B cell (primary cell): ENCODE results near the gene DNAH8. TPM values are rescaled to one million over a fixed set of nuclear protein-coding genes. Genes with fewer than 3 reads are reported as not detected.

Experiments
- ATAC-seq: fragments of 200-7000 bp; cut with Tn5 transposase; one replicate; pipeline ENCODE4 v1.10.0; 2021; ENCODE audit warnings: low read depth, mild to moderate bottlenecking, moderate number of reproducible peaks, moderate library complexity
- CTCF ChIA-PET: fragments of 350-600 bp; sonication (Branson Sonifier 250); formaldehyde crosslinking; loops from one replicate; lab custom pipeline; 2021; ENCODE audit warnings: antibody characterized with exemption, inconsistent platforms; lab: Charles Lee
- POLR2A ChIA-PET: fragments of 350-600 bp; sonication (Branson Sonifier 250); formaldehyde crosslinking; loops from one replicate; lab custom pipeline; 2021; ENCODE audit warnings: antibody characterized with exemption; lab: Charles Lee
- DNase-seq: peaks from one replicate; pipeline ENCODE4 v3.0.0; 2013
- H2AFZ ChIP-seq: 2 replicates; pipeline ENCODE4 v1.6.1; 2012; ENCODE audit warnings: mild to moderate bottlenecking, low read depth, low read length; ENCODE audit not compliant: insufficient read depth, poor library complexity, severe bottlenecking
- H3K27ac ChIP-seq, 2 donors: 1 replicate in 1 of 2; 2 replicates in 1 of 2; pipeline ENCODE4 v1.5.1; 2012 to 2013; ENCODE audit warnings: low read length in 2 of 2, mild to moderate bottlenecking in 2 of 2, moderate library complexity in 1 of 2
- H3K27me3 ChIP-seq, 4 experiments: fragments of 200-600 bp in 1 of 4; sonication (generic) in 1 of 4; replicated peaks in 1 of 4; 1 replicate in 2 of 4; 2 replicates in 2 of 4; pipeline versions ENCODE4 v1.6.1 to v1.7.0; 2013 to 2016; ENCODE audit warnings: low read length in 3 of 4, mild to moderate bottlenecking in 2 of 4, mixed read lengths in 1 of 4, moderate library complexity in 1 of 4; ENCODE audit not compliant: insufficient read depth in 4 of 4, control insufficient read depth in 3 of 4; ENCODE audit errors: control extremely low read depth in 1 of 4
- H3K36me3 ChIP-seq, 2 experiments: replicated peaks in 1 of 2; 1 replicate in 1 of 2; 2 replicates in 1 of 2; pipeline versions ENCODE4 v1.6.1 to v1.7.1; 2013; ENCODE audit warnings: low read length in 1 of 2; ENCODE audit not compliant: insufficient read depth in 2 of 2, control insufficient read depth in 1 of 2; ENCODE audit errors: control extremely low read depth in 1 of 2, extremely low read depth in 1 of 2
- H3K4me1 ChIP-seq, 2 donors: fragments of 200-600 bp in 1 of 2; sonication (generic) in 1 of 2; 1 replicate in 1 of 2; 2 replicates in 1 of 2; pipeline versions ENCODE4 v1.5.1 to v1.6.1; 2013 to 2017; ENCODE audit warnings: low read length in 2 of 2; ENCODE audit not compliant: control insufficient read depth in 2 of 2, insufficient read depth in 2 of 2
- H3K4me2 ChIP-seq: replicated peaks from 2 replicates; pipeline ENCODE3; 2012; ENCODE audit warnings: mild to moderate bottlenecking, low read depth, low read length; ENCODE audit not compliant: poor library complexity, severe bottlenecking
- H3K4me3 ChIP-seq, 5 experiments: fragments of 200-600 bp in 1 of 5; sonication (generic) in 1 of 5; 1 replicate in 3 of 5; 2 replicates in 2 of 5; pipeline versions ENCODE4 v1.5.1 to v1.7.0; 2011 to 2016; ENCODE audit warnings: low read length in 4 of 5, mild to moderate bottlenecking in 4 of 5, low read depth in 2 of 5, control low read depth in 1 of 5, moderate library complexity in 1 of 5; ENCODE audit not compliant: insufficient read depth in 1 of 5; ENCODE audit errors: control extremely low read depth in 1 of 5, extremely low read depth in 1 of 5
- H3K79me2 ChIP-seq: fragments of 200-600 bp; sonication (generic); one replicate; pipeline ENCODE4 v1.6.0; 2016; ENCODE audit warnings: low read length; ENCODE audit not compliant: control insufficient read depth, insufficient read depth
- H3K9ac ChIP-seq: fragments of 200-600 bp; sonication (generic); 2 replicates; pipeline ENCODE4 v1.6.1; 2017; ENCODE audit warnings: mild to moderate bottlenecking, low read length, moderate library complexity
- H3K9me3 ChIP-seq, 3 donors: one replicate each; pipeline versions ENCODE4 v1.6.1 to v1.7.1; 2013; ENCODE audit warnings: low read length in 2 of 3; ENCODE audit not compliant: control insufficient read depth in 2 of 3, insufficient read depth in 1 of 3; ENCODE audit errors: control extremely low read depth in 1 of 3
- H4K20me1 ChIP-seq: 2 replicates; pipeline ENCODE4 v1.6.0; 2012; ENCODE audit warnings: mild to moderate bottlenecking, low read length; ENCODE audit not compliant: insufficient read depth, control insufficient read depth, poor library complexity, severe bottlenecking
- H3K27ac Mint-ChIP-seq: one replicate; pipeline ENCODE4 v1.8.0; 2021; ENCODE audit warnings: mixed read lengths
- H3K27me3 Mint-ChIP-seq: one replicate; pipeline ENCODE4 v1.8.0; 2021; ENCODE audit warnings: mixed read lengths
- H3K4me1 Mint-ChIP-seq: one replicate; pipeline ENCODE4 v1.8.0; 2021; ENCODE audit warnings: mixed read lengths
- H3K4me3 Mint-ChIP-seq: one replicate; pipeline ENCODE4 v1.8.0; 2021; ENCODE audit warnings: mixed read lengths
- H3K9me3 Mint-ChIP-seq: one replicate; pipeline ENCODE4 v1.8.0; 2022; ENCODE audit warnings: mixed read lengths; ENCODE audit not compliant: insufficient read depth
- CTCF ChIP-seq: fragments of 200-600 bp; IDR thresholded peaks from one replicate; pipeline ENCODE4 v1.8.0; 2022; ENCODE audit warnings: antibody characterized with exemption, mild to moderate bottlenecking
- EZH2 ChIP-seq: IDR thresholded peaks from 2 replicates; pipeline ENCODE4 v1.6.1; 2012; ENCODE audit warnings: borderline replicate concordance, low read depth, mild to moderate bottlenecking, moderate library complexity, low read length; ENCODE audit not compliant: insufficient read depth, poor library complexity, severe bottlenecking
- WGBS: methylation state at CpG from one replicate; pipeline ENCODE4 v1.1.5; 2013; ENCODE audit warnings: missing lambda C conversion rate; ENCODE audit not compliant: insufficient coverage; 5-methylcytosine and 5-hydroxymethylcytosine counted together
- intact Hi-C: fragments of 100-400 bp; cut with micrococcal nuclease; formaldehyde crosslinking; loops from one replicate; pipeline ENCODE4 v1.10.0; 2022
- polyA plus RNA-seq: library from polyadenylated mRNA; depleted of rRNA; stranded (reverse); fragments of >200 nt; gene quantifications from 2 replicates; pipeline ENCODE4 v1.2.3, GENCODE V29; 2012
- total RNA-seq, 2 donors: library from RNA; stranded (reverse); fragments of 120-200 nt in 1 of 2; gene quantifications; 1 replicate in 1 of 2; 2 replicates in 1 of 2; pipeline versions ENCODE4 v1.2.3 to v1.2.4, GENCODE V29; 2013 to 2022

Gene DNAH8
- total and polyA plus RNA-seq, 2 donors (not counting 1 experiment from before 2014, with no cell fraction given) = 0.69 to 1.1 TPM

GRCh38 chr6:38933426-38933825 lies 218.3 kb downstream of the DNAH8 start:
- Mint-ChIP-seq H3K27ac (no peak overlapping the region), H3K27me3 (peaks cover 9% of the 10 kb centered on the region), H3K4me3 (no peak overlapping the region), H3K4me1 (no peaks in the 10 kb centered on the region), H3K9me3 (no peaks in the 10 kb centered on the region)
- Histone ChIP-seq H3K9me3 (peaks cover 0 to 3% (median 0%) of the 10 kb centered on the region in 3 donors), H3K9ac (no peak overlapping the region), H3K4me3 (no peak overlapping the region), H3K36me3 (no peaks in the 10 kb centered on the region), H3K79me2 (no peaks in the 10 kb centered on the region), H3K4me2 (no peak overlapping the region), H4K20me1 (no peaks in the 10 kb centered on the region), H3K27me3 (peaks cover 0 to 3% (median 0%) of the 10 kb centered on the region in 4 experiments), H3K27ac (no peak overlapping the region), H2AFZ (no peak overlapping the region), H3K4me1 (no peaks in the 10 kb centered on the region)
- POLR2A ChIA-PET = no interaction called here
- WGBS = 89% methylated on average over 1 of the region's 3 CpGs
- intact Hi-C loops = no loop called here
- CTCF ChIA-PET = no interaction called here
- no peak for TF ChIP-seq CTCF
- no peak for TF ChIP-seq EZH2
- DNase-seq (no peak), ATAC-seq (no peak)

- CTCF ChIA-PET = no interaction called here
- 100% methylated on average over 1 of the region's 1 CpG for WGBS
- intact Hi-C loops = no loop called here
These were observed 219.9 kb downstream of the DNAH8 start for GRCh38 chr6:38935051-38935450.

More at GRCh38 chr6:38935051-38935450, 219.9 kb downstream of the DNAH8 start:
- Histone ChIP-seq H3K79me2 (no peaks in the 10 kb centered on the region), H2AFZ (no peak overlapping the region), H3K4me2 (no peak overlapping the region), H3K4me1 (no peaks in the 10 kb centered on the region), H3K27me3 (no peaks in the 10 kb centered on the region), H3K36me3 (no peaks in the 10 kb centered on the region), H3K4me3 (no peak overlapping the region), H3K27ac (no peak overlapping the region), H3K9ac (no peak overlapping the region), H3K9me3 (peaks cover 0 to 3% (median 0%) of the 10 kb centered on the region in 3 donors), H4K20me1 (no peaks in the 10 kb centered on the region)
- Mint-ChIP-seq H3K4me3 (no peak overlapping the region), H3K27me3 (peaks cover 6% of the 10 kb centered on the region), H3K4me1 (no peaks in the 10 kb centered on the region), H3K9me3 (no peaks in the 10 kb centered on the region), H3K27ac (no peak overlapping the region)
- POLR2A ChIA-PET = no interaction called here
- no peak for DNase-seq
- no peak for ATAC-seq
- no peak for TF ChIP-seq CTCF
- no peak for TF ChIP-seq EZH2
